ENCODE data around the gene SHANK2. TPM values are rescaled to one million over a fixed set of nuclear protein-coding genes. Genes with fewer than 3 reads are reported as not detected.

The SHANK2 gene
- total and polyA plus RNA-seq, 7 donors, result 3.5 to 43.8 (median 8.0) TPM

DNA sequence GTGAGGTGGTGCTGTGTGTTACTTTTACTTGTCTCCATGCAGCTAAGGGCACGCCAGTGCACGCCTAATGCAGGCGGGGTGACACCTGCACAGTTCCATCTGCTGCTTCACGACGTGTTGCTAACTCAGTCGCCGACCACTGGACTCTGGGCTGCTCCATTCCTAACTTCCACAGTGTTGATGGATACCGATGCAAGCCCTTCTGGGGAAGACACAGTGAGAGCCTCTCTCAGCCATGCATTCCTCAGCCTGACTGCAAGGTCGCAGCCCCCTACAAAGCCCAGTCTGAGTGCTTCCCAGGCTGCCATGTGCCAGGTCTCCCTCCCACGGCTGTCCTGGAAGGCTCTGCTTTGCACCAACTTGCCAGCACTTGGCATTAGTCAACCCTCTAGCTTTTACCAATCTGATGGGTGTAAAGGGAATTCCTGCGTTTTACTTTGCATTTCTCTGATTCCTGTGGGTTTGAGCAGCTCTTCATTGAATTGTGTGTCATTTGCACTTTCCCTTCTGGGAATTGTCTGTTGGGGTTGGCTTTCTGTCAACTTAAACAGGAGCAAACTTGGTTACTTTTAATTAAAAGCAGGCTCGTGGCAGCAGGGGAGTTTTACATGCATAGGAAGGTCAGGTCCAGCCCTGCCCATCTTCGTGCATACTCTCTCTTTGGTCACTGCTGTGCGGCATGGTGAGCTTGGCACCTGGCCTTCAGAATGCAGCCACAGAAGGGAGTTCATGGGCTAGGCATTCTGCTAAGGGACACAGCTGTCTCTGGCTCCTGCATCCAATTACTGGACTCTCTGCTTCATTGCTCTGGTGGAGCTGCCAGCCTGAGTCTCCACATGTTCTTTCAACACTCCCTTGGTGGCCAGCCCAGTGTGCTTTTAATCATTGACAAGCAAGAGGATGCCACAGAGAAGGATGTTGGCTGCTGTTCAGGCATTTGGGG is 34.6 kb upstream of the SHANK2 start:
- no peaks in the 10 kb centered on the region for H3K36me3 ChIP-seq
- 37 to 66% methylated on average over 14 of the region's 14 CpGs for WGBS, 2 donors
- peak; percentile 56 for DNase-seq
- intact Hi-C loops (cut with DNase I), result no loop called here
- H3K4me1 ChIP-seq, result peaks cover 0 to 11% (median 10%) of the 10 kb centered on the region in 4 donors
- peaks cover 0 to 6% (median 3%) of the 10 kb centered on the region in 4 donors for H3K9me3 ChIP-seq
- no peaks in the 10 kb centered on the region for H3K27me3 ChIP-seq
- TF ChIP-seq EP300 (IDR thresholded peaks at IDR 0.05) (no peak), POLR2A (IDR thresholded peaks at IDR 0.05) (no peak), POLR2AphosphoS5 (IDR thresholded peaks at IDR 0.05) (no peak)
- no peak overlapping the region for H3K4me3 ChIP-seq
- H3K27ac ChIP-seq, result no peak overlapping the region

GRCh38 chr11:71285111-71285510 is 32.7 kb upstream of the SHANK2 start:
- TF ChIP-seq, protein P1, sequence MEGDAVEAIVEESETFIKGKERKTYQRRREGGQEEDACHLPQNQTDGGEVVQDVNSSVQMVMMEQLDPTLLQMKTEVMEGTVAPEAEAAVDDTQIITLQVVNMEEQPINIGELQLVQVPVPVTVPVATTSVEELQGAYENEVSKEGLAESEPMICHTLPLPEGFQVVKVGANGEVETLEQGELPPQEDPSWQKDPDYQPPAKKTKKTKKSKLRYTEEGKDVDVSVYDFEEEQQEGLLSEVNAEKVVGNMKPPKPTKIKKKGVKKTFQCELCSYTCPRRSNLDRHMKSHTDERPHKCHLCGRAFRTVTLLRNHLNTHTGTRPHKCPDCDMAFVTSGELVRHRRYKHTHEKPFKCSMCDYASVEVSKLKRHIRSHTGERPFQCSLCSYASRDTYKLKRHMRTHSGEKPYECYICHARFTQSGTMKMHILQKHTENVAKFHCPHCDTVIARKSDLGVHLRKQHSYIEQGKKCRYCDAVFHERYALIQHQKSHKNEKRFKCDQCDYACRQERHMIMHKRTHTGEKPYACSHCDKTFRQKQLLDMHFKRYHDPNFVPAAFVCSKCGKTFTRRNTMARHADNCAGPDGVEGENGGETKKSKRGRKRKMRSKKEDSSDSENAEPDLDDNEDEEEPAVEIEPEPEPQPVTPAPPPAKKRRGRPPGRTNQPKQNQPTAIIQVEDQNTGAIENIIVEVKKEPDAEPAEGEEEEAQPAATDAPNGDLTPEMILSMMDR (IDR thresholded peaks at IDR 0.05), result no peak
- TF ChIP-seq POLR2AphosphoS5 (IDR thresholded peaks at IDR 0.05), result no peak
- Histone ChIP-seq H3K4me1 (peaks cover 0 to 11% (median 10%) of the 10 kb centered on the region in 4 donors), H3K27ac (no peak overlapping the region), H3K36me3 (no peaks in the 10 kb centered on the region), H3K4me3 (no peak overlapping the region), H3K9me3 (peaks cover 0 to 2% (median 0%) of the 10 kb centered on the region in 4 donors), H3K27me3 (peaks cover 0 to 7% (median 0%) of the 10 kb centered on the region in 3 donors)
- peak; percentile 40 for DNase-seq
- 86 to 90% methylated on average over 14 of the region's 14 CpGs for WGBS, 2 donors
- intact Hi-C loops (cut with DNase I), result no loop called here

GRCh38 chr11:71284525-71285092 is 32.2 kb upstream of the SHANK2 start:
- intact Hi-C loops (cut with DNase I), result no loop called here
- Histone ChIP-seq H3K4me1 (peaks cover 0 to 11% (median 10%) of the 10 kb centered on the region in 4 donors), H3K27ac (no peak overlapping the region), H3K27me3 (peaks cover 0 to 7% (median 0%) of the 10 kb centered on the region in 3 donors), H3K36me3 (no peaks in the 10 kb centered on the region), H3K9me3 (no peaks in the 10 kb centered on the region), H3K4me3 (no peak overlapping the region)
- WGBS, 2 donors, result 11 to 65% methylated on average over 2 of the region's 2 CpGs
- TF ChIP-seq, protein P1 (IDR thresholded peaks at IDR 0.05), result no peak
- no peak for TF ChIP-seq EP300 (IDR thresholded peaks at IDR 0.05)
- no peak for TF ChIP-seq POLR2A (IDR thresholded peaks at IDR 0.05)
- no peak for TF ChIP-seq POLR2AphosphoS5 (IDR thresholded peaks at IDR 0.05)
- peak; percentile 19 for DNase-seq

DNA sequence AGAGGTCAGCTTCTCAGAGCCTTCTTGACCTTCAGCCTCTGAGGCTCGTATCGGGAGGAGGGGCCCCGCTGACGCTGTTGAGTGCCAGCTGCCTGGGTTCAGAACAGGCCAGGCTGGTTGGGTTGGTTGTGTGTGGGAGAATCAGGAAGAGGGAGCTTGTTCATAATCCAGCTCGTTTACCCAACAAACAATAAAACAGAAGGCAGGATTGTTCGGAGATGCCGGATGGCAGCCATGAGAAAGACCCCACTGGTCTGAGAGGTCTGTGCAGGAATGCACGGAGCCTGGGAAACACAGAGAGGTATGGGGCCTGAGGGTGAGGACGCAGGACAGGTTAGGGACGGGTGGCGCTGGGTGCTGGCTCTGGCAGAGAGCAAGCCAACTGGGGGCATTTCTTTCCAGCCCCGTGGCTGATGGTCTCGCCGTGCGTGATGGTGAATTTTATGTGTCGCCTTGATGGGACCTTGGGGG is 31.6 kb upstream of the SHANK2 start:
- peaks cover 0 to 7% (median 0%) of the 10 kb centered on the region in 3 donors for H3K27me3 ChIP-seq
- intact Hi-C loops (cut with DNase I), result no loop called here
- no peak overlapping the region for H3K4me3 ChIP-seq
- no peak overlapping the region for H3K27ac ChIP-seq
- whole genome bisulfite sequencing, 2 donors, result 19 to 64% methylated on average over 16 of the region's 16 CpGs
- DNase-seq, result peak; percentile 46
- H3K36me3 ChIP-seq, result no peaks in the 10 kb centered on the region
- TF ChIP-seq EP300 (IDR thresholded peaks at IDR 0.05) (no peak), POLR2A (IDR thresholded peaks at IDR 0.05) (no peak), POLR2AphosphoS5 (IDR thresholded peaks at IDR 0.05) (no peak)
- peaks cover 0 to 11% (median 10%) of the 10 kb centered on the region in 4 donors for H3K4me1 ChIP-seq
- no peaks in the 10 kb centered on the region for H3K9me3 ChIP-seq

- peaks cover 0 to 7% (median 0%) of the 10 kb centered on the region in 3 donors for H3K27me3 ChIP-seq
- 38 to 69% methylated on average over 15 of the region's 15 CpGs for WGBS, 2 donors
- peak; percentile 48 for DNase-seq
- intact Hi-C loops (cut with DNase I), result no loop called here
- peaks cover 0 to 11% (median 10%) of the 10 kb centered on the region in 4 donors for H3K4me1 ChIP-seq
- no peak overlapping the region for H3K4me3 ChIP-seq
- no peaks in the 10 kb centered on the region for H3K36me3 ChIP-seq
- no peak overlapping the region for H3K27ac ChIP-seq
- no peaks in the 10 kb centered on the region for H3K9me3 ChIP-seq
- TF ChIP-seq EP300 (IDR thresholded peaks at IDR 0.05) (no peak), POLR2A (IDR thresholded peaks at IDR 0.05) (no peak), POLR2AphosphoS5 (IDR thresholded peaks at IDR 0.05) (no peak)
- TF ChIP-seq, protein P1 (IDR thresholded peaks at IDR 0.05), result no peak
Observed at GRCh38 chr11:71282581-71283351, 30.4 kb upstream of the SHANK2 start.

Measured in sigmoid colon (tissue), 7 donors.